C4-2B (cell line): ENCODE results near the gene PRKCB.

Source experiments
- H3K27ac ChIP-seq: fragments of 450-650 bp; 2 replicates; pipeline ENCODE4 v1.5.1; 2017
- ZFX ChIP-seq: fragments of 450-650 bp; IDR thresholded peaks from 2 replicates; pipeline ENCODE4 v1.6.1; 2017
- TF ChIP-seq, protein P1 (sequence below): fragments of 450-650 bp; conservative IDR thresholded peaks from 2 replicates; pipeline ENCODE4 v1.5.1; 2017; ENCODE audit warnings: mild to moderate bottlenecking

The PRKCB gene

DNA sequence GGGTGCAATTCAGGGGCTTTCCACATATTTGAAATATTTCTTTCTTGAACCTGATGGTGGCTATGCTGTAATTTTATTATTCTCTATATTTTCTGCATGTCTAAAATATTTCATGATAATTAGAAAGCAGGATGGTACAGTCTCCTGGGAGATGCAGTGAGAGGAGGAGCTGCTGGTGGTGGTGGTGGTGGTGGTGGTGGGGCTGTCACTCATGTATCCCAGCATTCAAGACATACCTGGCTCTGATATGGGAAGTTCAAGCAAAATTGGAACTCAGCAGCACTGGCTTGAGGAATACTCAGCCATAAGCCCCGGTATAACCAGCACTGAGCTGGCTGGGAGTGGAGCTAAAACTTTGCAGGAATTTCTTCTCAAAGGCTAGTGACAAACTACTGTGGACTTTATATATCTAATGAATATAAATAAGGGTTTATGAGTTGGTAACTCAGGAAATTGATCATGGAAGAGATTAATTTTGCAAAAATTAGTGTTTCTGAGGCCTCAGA, 200.3 kb downstream of the PRKCB start:
- no peak overlapping the region for H3K27ac ChIP-seq
- TF ChIP-seq, protein P1, sequence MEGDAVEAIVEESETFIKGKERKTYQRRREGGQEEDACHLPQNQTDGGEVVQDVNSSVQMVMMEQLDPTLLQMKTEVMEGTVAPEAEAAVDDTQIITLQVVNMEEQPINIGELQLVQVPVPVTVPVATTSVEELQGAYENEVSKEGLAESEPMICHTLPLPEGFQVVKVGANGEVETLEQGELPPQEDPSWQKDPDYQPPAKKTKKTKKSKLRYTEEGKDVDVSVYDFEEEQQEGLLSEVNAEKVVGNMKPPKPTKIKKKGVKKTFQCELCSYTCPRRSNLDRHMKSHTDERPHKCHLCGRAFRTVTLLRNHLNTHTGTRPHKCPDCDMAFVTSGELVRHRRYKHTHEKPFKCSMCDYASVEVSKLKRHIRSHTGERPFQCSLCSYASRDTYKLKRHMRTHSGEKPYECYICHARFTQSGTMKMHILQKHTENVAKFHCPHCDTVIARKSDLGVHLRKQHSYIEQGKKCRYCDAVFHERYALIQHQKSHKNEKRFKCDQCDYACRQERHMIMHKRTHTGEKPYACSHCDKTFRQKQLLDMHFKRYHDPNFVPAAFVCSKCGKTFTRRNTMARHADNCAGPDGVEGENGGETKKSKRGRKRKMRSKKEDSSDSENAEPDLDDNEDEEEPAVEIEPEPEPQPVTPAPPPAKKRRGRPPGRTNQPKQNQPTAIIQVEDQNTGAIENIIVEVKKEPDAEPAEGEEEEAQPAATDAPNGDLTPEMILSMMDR, result no peak
- TF ChIP-seq ZFX, result no peak

GRCh38 chr16:24036614-24037013, 200.8 kb downstream of the PRKCB start:
- no peak for TF ChIP-seq ZFX
- TF ChIP-seq, protein P1, result peak; percentile 73
- no peak overlapping the region for H3K27ac ChIP-seq

- TF ChIP-seq, protein P1, result no peak
- TF ChIP-seq ZFX, result no peak
- H3K27ac ChIP-seq, result no peak overlapping the region
Observed at GRCh38 chr16:24037335-24037734, 201.6 kb downstream of the PRKCB start.

GRCh38 chr16:24041834-24042631, 206.2 kb downstream of the PRKCB start:
- H3K27ac ChIP-seq, result no peak overlapping the region
- TF ChIP-seq, protein P1, result peak; percentile 91
- no peak for TF ChIP-seq ZFX

DNA sequence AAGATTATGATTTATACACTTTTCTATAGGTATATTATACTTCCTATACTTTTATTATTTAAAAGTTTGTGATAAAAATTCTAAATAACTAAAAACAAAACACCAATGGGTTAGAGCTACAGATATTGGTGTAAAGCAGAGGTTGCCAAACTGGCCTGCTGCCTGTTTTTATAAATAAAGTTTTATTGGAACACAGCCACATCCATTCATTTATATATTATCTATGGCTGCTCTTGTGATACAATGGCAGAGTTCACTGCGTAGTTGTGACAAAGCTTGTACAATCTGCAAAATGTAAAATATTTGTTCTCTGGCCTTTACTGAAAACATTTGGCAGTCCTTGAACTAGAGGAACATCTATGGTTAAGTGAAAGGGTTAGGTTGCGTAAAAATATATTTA, 208.7 kb downstream of the PRKCB start:
- TF ChIP-seq ZFX, result no peak
- TF ChIP-seq, protein P1, result no peak

GRCh38 chr16:24045641-24046040, 209.9 kb downstream of the PRKCB start:
- no peak overlapping the region for H3K27ac ChIP-seq
- TF ChIP-seq, protein P1, result peak; percentile 43
- TF ChIP-seq ZFX, result no peak

More for the DNA sequence above, 208.7 kb downstream of the PRKCB start:
- H3K27ac ChIP-seq, result no peak overlapping the region

DNA sequence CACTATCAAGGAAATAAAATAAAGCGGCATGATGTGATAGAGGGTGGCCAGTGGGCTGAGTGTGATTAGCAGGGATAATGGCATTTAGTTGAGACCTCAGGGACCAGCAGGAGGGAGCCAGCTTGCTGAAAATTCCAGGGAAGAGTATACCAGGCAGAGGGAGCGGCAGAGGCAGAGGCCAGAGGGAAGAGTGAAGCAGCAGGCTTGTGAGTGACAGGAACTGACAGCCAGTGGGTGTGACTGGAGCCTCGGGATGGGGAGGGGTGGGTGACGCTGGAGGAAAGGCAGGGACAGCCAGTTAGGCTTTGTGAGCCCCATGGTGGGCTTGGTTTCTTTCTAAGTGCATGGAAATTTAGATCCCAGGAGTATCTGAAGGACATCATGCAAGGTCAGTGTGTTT, 210.7 kb downstream of the PRKCB start:
- no peak for TF ChIP-seq ZFX
- TF ChIP-seq, protein P1, result no peak
- no peak overlapping the region for H3K27ac ChIP-seq
